HepG2 (cell line): ENCODE results near the gene LRP1-AS. TPM values are rescaled to one million over a fixed set of nuclear protein-coding genes. Genes with fewer than 3 reads are reported as not detected.

ENCODE experiments used
- ATAC-seq: fragments of 200-7000 bp; cut with Tn5 transposase; 3 replicates; pipeline ENCODE4 v1.9.1; 2020; ENCODE audit warnings: mild to moderate bottlenecking, moderate library complexity
- BruUV-seq: library from RNA; stranded (reverse); fragments of 400-500 nt; replicated peaks from 2 replicates; lab custom pipeline; 2021; lab: Mats Ljungman, UMichigan
- CTCF ChIA-PET: fragments of 300-600 bp; formaldehyde crosslinking; extraction: SDS; loops from one replicate; lab custom pipeline; 2021; ENCODE audit warnings: low total read pairs, inconsistent platforms, low intra/inter-chr PET ratio; lab: Yijun Ruan, JAX
- POLR2A ChIA-PET: fragments of 350-600 bp; sonication (Branson Sonifier 250); formaldehyde crosslinking; loops from one replicate; lab custom pipeline; 2020; ENCODE audit warnings: antibody characterized with exemption, inconsistent platforms; lab: Yijun Ruan, JAX
- DNase-seq: peaks from one replicate; pipeline ENCODE4 v3.0.0-alpha.2; 2015; ENCODE audit warnings: low spot score
- FAIRE-seq: peaks from 3 replicates; lab custom pipeline; 2011; peaks lifted over from hg19 to GRCh38; lab: Jason Lieb, UNC
- H2AFZ ChIP-seq: one replicate; pipeline ENCODE4 v1.6.1; 2011; ENCODE audit warnings: low read length, inconsistent platforms
- H3K27ac ChIP-seq: fragments of 300-600 bp; 3 replicates; pipeline ENCODE4 v1.8.0; 2011; ENCODE audit warnings: mixed run types, mild to moderate bottlenecking, mixed read lengths, low read length, inconsistent platforms; ENCODE audit not compliant: insufficient read depth; ENCODE audit errors: extremely low read length
- H3K27me3 ChIP-seq, 2 experiments: fragments of 200-600 bp in 1 of 2; 2 replicates in 1 of 2; 3 replicates in 1 of 2; pipeline versions ENCODE4 v1.6.0 to v1.8.0; 2011; ENCODE audit warnings: low read length in 2 of 2, mild to moderate bottlenecking in 2 of 2, moderate library complexity in 2 of 2, inconsistent platforms in 1 of 2; ENCODE audit not compliant: insufficient read depth in 2 of 2, control insufficient read depth in 1 of 2
- H3K36me3 ChIP-seq, 2 experiments: fragments of 200-600 bp in 1 of 2; replicated peaks in 1 of 2; 2 replicates in 1 of 2; 3 replicates in 1 of 2; pipeline versions ENCODE4 v1.5.1 to v1.8.0; 2011; ENCODE audit warnings: low read length in 2 of 2, inconsistent platforms in 1 of 2; ENCODE audit not compliant: insufficient read depth in 2 of 2, control insufficient read depth in 1 of 2
- H3K4me1 ChIP-seq: 2 replicates; pipeline ENCODE4 v1.5.1; 2012; ENCODE audit warnings: low read length, inconsistent platforms; ENCODE audit not compliant: insufficient read depth
- H3K4me2 ChIP-seq: 2 replicates; pipeline ENCODE4 v1.6.0; 2011; ENCODE audit warnings: low read depth, low read length, inconsistent platforms
- H3K4me3 ChIP-seq, 3 experiments: fragments of 200-600 bp in 1 of 3; sonication (generic), shearing (Covaris generic) in 1 of 3; replicated peaks in 1 of 3; 2 replicates each; pipeline ENCODE4 v1.5.1; 2011 to 2016; ENCODE audit warnings: low read length in 3 of 3, inconsistent platforms in 2 of 3, low read depth in 2 of 3, mild to moderate bottlenecking in 2 of 3, control low read depth in 1 of 3, mixed read lengths in 1 of 3; ENCODE audit not compliant: insufficient read depth in 1 of 3
- H3K79me2 ChIP-seq: one replicate; pipeline ENCODE4 v1.6.1; 2011; ENCODE audit warnings: low read length, inconsistent platforms; ENCODE audit not compliant: insufficient read depth
- H3K9ac ChIP-seq: 2 replicates; pipeline ENCODE4 v1.6.0; 2011; ENCODE audit warnings: mild to moderate bottlenecking, low read depth, low read length, inconsistent platforms; ENCODE audit not compliant: insufficient read depth
- H3K9me3 ChIP-seq: 2 replicates; pipeline ENCODE4 v1.5.1; 2012; ENCODE audit warnings: mild to moderate bottlenecking, low read length
- H4K20me1 ChIP-seq: 2 replicates; pipeline ENCODE4 v1.6.0; 2011; ENCODE audit warnings: inconsistent platforms, mild to moderate bottlenecking, low read length, moderate library complexity; ENCODE audit not compliant: insufficient read depth
- CAMTA2 ChIP-seq: sonication (generic); formaldehyde crosslinking; IDR thresholded peaks from 2 replicates; pipeline ENCODE4 v1.4.0; 2020; ENCODE audit warnings: mild to moderate bottlenecking, missing genetic modification reagents, borderline replicate concordance
- DR1 ChIP-seq: sonication (generic); formaldehyde crosslinking; IDR thresholded peaks from 2 replicates; pipeline ENCODE4 v1.8.0; 2021; ENCODE audit warnings: mild to moderate bottlenecking, missing genetic modification reagents, inconsistent platforms
- GFI1 ChIP-seq: sonication (generic); formaldehyde crosslinking; IDR thresholded peaks from 2 replicates; pipeline ENCODE4 v1.5.0; 2020; ENCODE audit warnings: missing genetic modification reagents, mild to moderate bottlenecking, borderline replicate concordance
- MXI1 ChIP-seq: IDR thresholded peaks from 3 replicates; pipeline ENCODE4 v1.6.1; 2012; ENCODE audit warnings: low read depth, low read length, inconsistent platforms, borderline replicate concordance
- NFIB ChIP-seq: sonication (generic); formaldehyde crosslinking; IDR thresholded peaks from 2 replicates; pipeline ENCODE4 v1.9.0; 2021; ENCODE audit warnings: missing genetic modification reagents, mild to moderate bottlenecking, borderline replicate concordance
- NFYB ChIP-seq: sonication (generic); formaldehyde crosslinking; IDR thresholded peaks from 2 replicates; pipeline ENCODE4 v1.4.0; 2020; ENCODE audit warnings: missing genetic modification reagents
- NRL ChIP-seq: sonication (generic); formaldehyde crosslinking; IDR thresholded peaks from 2 replicates; pipeline ENCODE4 v1.5.0; 2020; ENCODE audit warnings: missing genetic modification reagents, mild to moderate bottlenecking, moderate library complexity, borderline replicate concordance
- REL ChIP-seq: sonication (generic); formaldehyde crosslinking; conservative IDR thresholded peaks from 2 replicates; pipeline ENCODE4 v1.8.0; 2022; ENCODE audit warnings: mild to moderate bottlenecking, missing genetic modification reagents, moderate library complexity
- RFX5 ChIP-seq: IDR thresholded peaks from 2 replicates; pipeline ENCODE4 v1.6.1; 2011; ENCODE audit warnings: low read depth, low read length, improper control_type of control experiment
- SAP130 ChIP-seq: IDR thresholded peaks from 2 replicates; pipeline ENCODE4 v1.6.1; 2016; ENCODE audit warnings: low read depth
- SNAI1 ChIP-seq: sonication (generic); formaldehyde crosslinking; IDR thresholded peaks from 2 replicates; pipeline ENCODE4 v1.5.0; 2020; ENCODE audit warnings: mild to moderate bottlenecking, missing genetic modification reagents, borderline replicate concordance
- SRSF1 ChIP-seq: fragments of 200-400 bp; formaldehyde crosslinking; optimal IDR thresholded peaks from 2 replicates; pipeline ENCODE3; 2017; ENCODE audit warnings: mild to moderate bottlenecking, low read depth, low read length, moderate library complexity
- STAT6 ChIP-seq: sonication (generic); formaldehyde crosslinking; IDR thresholded peaks from 2 replicates; pipeline ENCODE4 v1.4.0; 2020; ENCODE audit warnings: missing genetic modification reagents, mild to moderate bottlenecking, borderline replicate concordance
- TEAD3 ChIP-seq: optimal IDR thresholded peaks from 2 replicates; pipeline ENCODE3; 2016; ENCODE audit warnings: borderline replicate concordance
- ZNF512 ChIP-seq: sonication (generic); formaldehyde crosslinking; IDR thresholded peaks from 2 replicates; pipeline ENCODE4 v1.4.0; 2020; ENCODE audit warnings: mild to moderate bottlenecking, missing genetic modification reagents
- ZNF687 ChIP-seq: sonication (generic); formaldehyde crosslinking; IDR thresholded peaks from 2 replicates; pipeline ENCODE4 v1.5.1; 2020; ENCODE audit warnings: mild to moderate bottlenecking, missing genetic modification reagents, moderate library complexity
- WGBS: methylation state at CpG from one replicate; pipeline ENCODE4 v1.1.6; 2017; ENCODE audit warnings: low lambda C conversion rate; 5-methylcytosine and 5-hydroxymethylcytosine counted together
- in situ Hi-C: cut with HindIII; loops from 2 replicates; pipeline ENCODE4 v1.10.0; 2017; ENCODE audit warnings: low pct_unique_long_range_greater_than_20kb; ENCODE audit not compliant: extremely low pct_ligation_motif_present
- intact Hi-C: fragments of 100-400 bp; cut with micrococcal nuclease; formaldehyde crosslinking; loops from one replicate; pipeline ENCODE4 v1.10.0; 2022; ENCODE audit not compliant: unreplicated experiment
- polyA plus RNA-seq, 8 experiments: library from polyadenylated mRNA; depleted of rRNA in 3 of 8; stranded (reverse) in 7 of 8; unstranded in 1 of 8; fragments of >200 nt; fragmentation: Illumina TruSeq in 4 of 8; extraction: Trizol in 4 of 8; gene quantifications; 2 replicates each; pipeline versions ENCODE4 v1.2.1 to v1.2.3, GENCODE V29; 2011 to 2016; ENCODE audit warnings: low read depth in 4 of 8, missing spikeins in 1 of 8, mixed read lengths in 1 of 8; ENCODE audit not compliant: insufficient read depth in 1 of 8
- total RNA-seq, 5 experiments: library from RNA; depleted of rRNA; stranded (reverse); fragments of >200 nt; fragmentation: Illumina TruSeq; extraction: Trizol; gene quantifications; 2 replicates each; pipeline ENCODE4 v1.2.3, GENCODE V29; 2016; ENCODE audit warnings: low read depth in 1 of 5

Gene LRP1-AS
- total and polyA plus RNA-seq, 2 of the 13 experiments (the other 11 are each of a cell fraction or from before 2014, with no cell fraction given) = 0.20 TPM; not detected in 1

GRCh38 chr12:57129321-57129842, 18.0 kb downstream of the LRP1-AS start:
- Histone ChIP-seq H3K9ac (peak overlapping the region; percentile 76), H3K79me2 (peaks cover 55% of the 10 kb centered on the region), H2AFZ (no peak overlapping the region), H3K36me3 (peaks cover 2 to 3% of the 10 kb centered on the region in 2 experiments; a peak in 2 of 5 replicates), H3K4me3 (peak overlapping the region; percentile 87 to 96 (median 88)), H3K4me1 (peaks cover 58% of the 10 kb centered on the region), H3K27ac (peak overlapping the region; percentile 59), H3K4me2 (peak overlapping the region; percentile 94), H4K20me1 (peaks cover 30% of the 10 kb centered on the region), H3K27me3 (no peaks in the 10 kb centered on the region; a peak in 1 of 5 replicates), H3K9me3 (no peaks in the 10 kb centered on the region)
- ChIA-PET CTCF (no interaction called here), POLR2A (interaction anchor here (0.6 to 16.0 kb wide), 7 partner anchors 8 to 113 kb away, joined by 4 to 827 read pairs (median 90); partner anchors contain the start of genes LRP1-AS, NAB2, STAT6 and TAC3)
- in situ Hi-C loops (no loop called here), intact Hi-C loops (no loop called here)
- 0% methylated on average over 5 of the region's 12 CpGs for WGBS
- BruUV-seq = no TSS peak
- no peak for ATAC-seq
- no peak for DNase-seq
- no peak for FAIRE-seq
- TF ChIP-seq REL (CRISPR knock-in tag) (no peak), NFIB (CRISPR knock-in tag) (no peak), RFX5 (no peak), STAT6 (CRISPR knock-in tag) (no peak), MXI1 (no peak), NFYB (CRISPR knock-in tag) (no peak), ZNF512 (CRISPR knock-in tag) (no peak), GFI1 (CRISPR knock-in tag) (0 out of 2 replicates have a peak, but pooled peaks have one; percentile 40), SRSF1 (peak; percentile 39), TEAD3 (CRISPR knock-in tag) (peak; percentile 22), ZNF687 (peak; percentile 37; the same call in 1 of the 2 replicates), SNAI1 (CRISPR knock-in tag) (0 out of 2 replicates have a peak, but pooled peaks have one; percentile 27), CAMTA2 (CRISPR knock-in tag) (no peak), SAP130 (peak; percentile 14; the same call in 1 of the 2 replicates), NRL (no peak), DR1 (CRISPR knock-in tag) (no peak)
